Activated T-cell treated with anti-CD3 and anti-CD28 coated beads for 48 hours (primary cell): ENCODE measurements around the gene VSX2.

Experiments used
- DNase-seq: peaks from one replicate; pipeline ENCODE4 v3.0.0-alpha.2; 2020; ENCODE audit warnings: low read depth

VSX2 gene

DNA sequence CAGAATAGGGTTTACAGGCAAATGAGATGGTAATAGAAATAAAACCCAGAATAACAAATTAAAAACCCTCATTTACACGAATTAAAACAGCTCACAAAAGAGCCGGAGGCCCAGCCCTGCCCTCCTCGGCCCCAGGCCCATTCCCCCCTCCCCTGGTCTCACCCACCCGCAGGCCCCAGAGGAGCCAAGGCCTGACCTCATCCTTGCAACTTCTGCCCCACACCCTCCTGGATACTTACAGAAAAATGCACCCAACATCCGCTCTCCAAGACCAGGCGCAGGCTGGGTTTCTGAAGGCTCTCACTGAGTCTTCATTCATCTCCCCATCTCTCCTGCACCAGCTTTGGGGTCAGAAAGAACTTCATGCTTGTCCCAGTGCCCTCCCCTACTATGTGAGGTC, 16.2 kb upstream of the VSX2 start:
- DNase-seq = no peak

GRCh38 chr14:74231784-74232183, 7.5 kb upstream of the VSX2 start:
- DNase-seq = no peak

DNA sequence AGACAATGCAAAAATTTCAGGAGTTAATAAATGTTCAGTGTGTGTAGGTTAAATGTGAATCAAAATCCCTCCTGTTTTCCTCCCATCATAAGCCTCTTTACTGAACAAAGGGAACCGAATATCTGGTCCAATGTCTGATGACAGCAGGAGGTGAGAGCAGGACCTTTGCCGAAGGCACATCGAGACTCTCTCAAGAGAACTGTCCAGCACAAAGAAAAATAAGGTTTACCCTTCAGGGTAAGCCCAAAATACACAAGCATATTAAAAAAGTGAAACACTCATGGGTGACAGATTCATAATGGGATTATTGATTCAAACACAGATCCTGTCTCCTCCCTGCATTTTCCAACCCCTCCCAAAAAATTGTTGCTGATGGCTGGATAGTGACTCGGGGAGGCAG, 4.2 kb upstream of the VSX2 start:
- DNase-seq = no peak

- no peak for DNase-seq
Observed at GRCh38 chr14:74237441-74237840, 1.8 kb upstream of the VSX2 start.

- DNase-seq = no peak
Observed at GRCh38 chr14:74239848-74240793, 872 bp downstream of the VSX2 start.

- DNase-seq = no peak
Observed at GRCh38 chr14:74240794-74241651, 1.8 kb downstream of the VSX2 start.

DNA sequence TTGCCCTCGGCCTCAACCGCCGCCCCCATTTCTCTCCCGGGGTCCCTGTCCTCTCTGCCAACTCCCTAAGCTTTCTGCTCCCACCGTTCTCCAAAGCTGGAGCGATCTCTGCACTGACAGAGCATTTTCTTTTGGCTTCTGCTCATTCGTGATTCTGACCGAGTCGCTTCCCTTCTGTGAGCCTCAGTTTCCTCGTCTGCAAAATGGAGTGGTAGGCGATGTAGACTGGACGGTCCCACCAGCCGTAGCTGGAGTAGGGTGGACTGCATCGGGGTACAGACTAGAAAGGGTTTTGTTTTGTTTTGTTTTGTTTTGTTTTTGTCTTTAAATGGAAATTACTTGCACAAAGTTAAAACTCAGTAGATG, 2.4 kb downstream of the VSX2 start:
- no peak for DNase-seq

- no peak for DNase-seq
Observed at GRCh38 chr14:74242021-74242779, 3.0 kb downstream of the VSX2 start.

GRCh38 chr14:74242780-74243042, 3.5 kb downstream of the VSX2 start:
- DNase-seq = no peak

GRCh38 chr14:74243051-74243450, 3.8 kb downstream of the VSX2 start:
- no peak for DNase-seq

- no peak for DNase-seq
Observed at GRCh38 chr14:74244115-74244514, 4.9 kb downstream of the VSX2 start.

GRCh38 chr14:74245292-74245691, 6.0 kb downstream of the VSX2 start:
- DNase-seq = no peak

DNA sequence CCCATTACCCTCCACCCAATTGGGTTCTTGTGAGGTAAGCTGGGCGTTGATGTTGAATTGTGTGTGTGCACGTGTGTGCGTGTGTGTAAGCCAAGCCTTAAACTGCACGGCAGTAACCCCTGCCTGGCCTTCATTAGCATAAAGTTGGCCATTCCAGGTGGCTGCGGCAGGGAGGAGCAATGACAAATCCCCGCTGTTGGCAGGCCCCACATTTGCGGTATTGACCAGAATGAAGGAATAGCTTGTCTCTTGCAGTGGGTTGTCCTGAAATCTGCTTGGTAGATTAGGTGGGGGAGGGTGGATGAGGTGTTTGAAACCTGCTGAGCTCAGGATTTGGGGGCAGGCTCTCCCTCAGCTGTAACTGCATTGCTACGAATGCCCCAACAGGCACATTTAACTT, 7.3 kb downstream of the VSX2 start:
- DNase-seq = no peak

GRCh38 chr14:74248017-74248416, 8.8 kb downstream of the VSX2 start:
- no peak for DNase-seq

- DNase-seq = no peak
Observed at GRCh38 chr14:74249433-74250375, 10.5 kb downstream of the VSX2 start.

- DNase-seq = no peak
Observed at GRCh38 chr14:74255281-74255680, 16.0 kb downstream of the VSX2 start.

DNA sequence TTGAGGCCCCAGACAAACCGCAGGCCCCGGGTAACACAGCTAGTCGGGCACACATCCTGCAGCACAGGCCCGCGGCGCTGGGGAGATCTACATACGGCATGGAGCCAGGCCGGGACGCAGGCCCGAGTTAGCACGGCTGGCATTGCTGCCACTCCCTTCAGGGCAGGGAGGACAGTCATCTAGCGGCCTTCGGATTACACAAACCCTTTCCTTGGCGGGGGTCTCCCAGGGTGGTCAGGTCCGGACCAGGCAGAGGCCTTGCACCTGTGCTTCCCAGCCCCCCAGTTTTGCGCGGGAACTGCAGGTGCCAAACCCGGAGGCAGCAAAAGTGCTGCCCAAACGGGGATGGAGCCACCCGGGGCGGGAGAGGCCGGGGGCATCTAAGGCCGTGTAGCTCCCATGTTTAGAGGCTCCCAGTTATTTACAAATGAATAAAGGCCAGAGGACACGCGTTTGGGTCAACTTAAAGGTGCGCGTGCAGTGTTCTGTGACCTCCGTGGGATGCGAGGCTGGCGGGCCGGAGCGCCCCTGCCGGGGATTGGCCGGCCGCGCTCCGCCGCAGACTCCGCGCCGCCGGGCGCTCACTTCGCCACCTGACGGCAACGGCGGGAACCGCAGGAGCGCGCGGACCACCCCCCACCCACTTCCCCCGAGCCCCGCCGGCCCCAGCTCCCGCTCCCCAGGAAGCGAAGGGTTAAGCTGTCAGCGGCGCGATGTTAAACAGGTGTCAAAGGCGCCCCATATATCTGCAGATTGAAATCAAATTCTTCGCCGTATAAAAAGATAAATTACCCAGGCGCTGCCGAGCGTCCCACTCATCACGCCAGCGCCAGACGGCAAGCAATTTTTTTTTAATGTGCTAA, 18.1 kb downstream of the VSX2 start:
- peak; percentile 68 for DNase-seq

GRCh38 chr14:74257941-74258763, 18.9 kb downstream of the VSX2 start:
- no peak for DNase-seq

DNA sequence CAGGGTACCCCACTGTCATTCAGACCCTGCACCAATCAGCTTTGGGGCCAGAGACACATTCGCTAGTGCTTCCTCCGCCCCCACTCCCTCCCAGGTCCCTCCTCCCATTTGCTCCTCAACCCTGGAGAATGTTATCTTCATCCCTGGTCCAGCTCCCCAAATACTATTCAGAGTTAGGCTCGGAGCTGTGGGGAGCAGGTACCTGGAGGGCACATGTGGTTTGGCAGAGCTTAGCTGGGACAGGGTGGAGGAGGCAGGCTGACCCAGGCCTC, 19.5 kb downstream of the VSX2 start:
- DNase-seq = no peak

- no peak for DNase-seq
Observed at GRCh38 chr14:74259513-74259912, 20.3 kb downstream of the VSX2 start.
